Activated gamma-delta T cell treated with Interleukin-2 at 50 U/mL for 16 hours (primary cell): Measurements from ENCODE around the gene PPP2R2D.
"Not testable (repeated sequence)": the region's sequence is repeated elsewhere in the genome, so short reads cannot be mapped to it uniquely, and the experiment has no call there.

Experiments used
- DNase-seq: peaks from one replicate; pipeline ENCODE4 v3.0.0-alpha.2; 2020

PPP2R2D gene

DNA sequence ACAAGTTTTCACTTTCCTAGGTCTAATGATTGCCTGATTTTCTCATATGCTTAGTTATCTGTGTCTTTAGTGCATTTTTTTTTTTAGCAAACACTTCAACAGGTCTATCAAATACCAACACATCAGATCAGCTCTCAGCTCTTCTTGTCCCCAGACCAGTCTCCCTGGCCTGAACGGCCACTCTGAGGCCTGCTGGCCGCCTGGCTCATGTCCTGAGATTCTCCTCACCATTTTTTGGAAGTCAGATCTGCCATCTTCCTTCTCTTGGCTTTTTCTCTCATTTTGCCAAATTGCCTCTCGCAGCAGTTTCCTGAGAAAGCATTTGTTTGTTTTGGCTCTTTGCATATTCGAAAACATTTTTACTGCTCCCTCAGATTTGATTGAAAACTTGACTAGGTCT is 29.3 kb downstream of the PPP2R2D start:
- no peak for DNase-seq

GRCh38 chr10:131930586-131931330 is 29.9 kb downstream of the PPP2R2D start:
- DNase-seq: no peak

DNA sequence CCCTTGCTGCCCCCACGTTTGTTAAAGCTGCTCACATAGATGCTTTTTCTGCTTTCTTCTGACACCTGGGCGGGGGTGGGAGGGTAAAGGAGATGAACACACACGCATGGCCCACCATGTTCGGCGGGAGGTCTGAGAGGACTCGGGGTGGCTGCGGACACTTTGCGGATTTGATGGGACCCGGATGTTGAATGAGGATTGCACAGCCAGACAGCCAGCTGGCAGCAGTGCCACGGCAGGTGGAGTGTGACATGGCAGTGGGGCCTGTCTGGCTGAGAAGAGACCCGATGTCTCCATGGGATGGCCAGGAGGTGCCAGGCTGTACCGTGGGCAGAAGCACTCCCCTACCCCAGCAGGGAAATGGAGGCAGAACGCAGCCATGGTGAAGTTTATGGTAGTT is 31.2 kb downstream of the PPP2R2D start:
- DNase-seq: no peak

DNA sequence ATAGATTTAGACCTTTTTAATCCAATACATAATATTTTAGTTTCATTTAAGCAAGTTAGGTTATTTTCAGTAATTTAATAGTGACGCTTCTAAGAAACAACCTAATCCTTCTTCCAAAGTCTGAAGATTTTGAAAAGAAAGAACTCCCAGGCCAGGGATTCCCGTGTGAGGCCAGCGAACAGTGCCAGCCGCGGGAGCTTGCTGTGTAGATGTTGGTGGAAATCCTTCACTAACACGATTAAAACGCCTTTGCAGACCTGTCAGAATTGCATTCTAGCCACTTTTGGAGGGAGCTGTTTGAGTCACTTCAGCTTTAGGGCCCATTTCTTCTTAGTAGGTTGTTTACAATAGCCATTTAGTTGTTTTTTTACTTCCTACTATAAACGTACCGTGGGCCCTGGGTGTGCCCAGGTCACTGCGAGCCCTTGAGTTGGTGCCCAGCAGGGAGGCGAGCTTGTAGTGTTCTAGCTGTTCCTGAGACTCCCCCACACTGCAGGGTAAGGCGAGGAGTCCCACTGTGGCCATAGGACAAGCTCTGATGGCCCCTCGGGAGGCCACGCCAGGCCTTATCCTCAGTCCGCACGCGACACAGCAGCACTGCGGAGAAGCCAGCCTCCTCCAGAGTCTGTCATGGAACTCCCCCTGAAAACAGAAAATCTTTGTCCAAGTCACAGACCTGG is 32.3 kb downstream of the PPP2R2D start:
- DNase-seq: no peak

- no peak for DNase-seq
These were observed 32.9 kb downstream of the PPP2R2D start for GRCh38 chr10:131933696-131934086.

DNA sequence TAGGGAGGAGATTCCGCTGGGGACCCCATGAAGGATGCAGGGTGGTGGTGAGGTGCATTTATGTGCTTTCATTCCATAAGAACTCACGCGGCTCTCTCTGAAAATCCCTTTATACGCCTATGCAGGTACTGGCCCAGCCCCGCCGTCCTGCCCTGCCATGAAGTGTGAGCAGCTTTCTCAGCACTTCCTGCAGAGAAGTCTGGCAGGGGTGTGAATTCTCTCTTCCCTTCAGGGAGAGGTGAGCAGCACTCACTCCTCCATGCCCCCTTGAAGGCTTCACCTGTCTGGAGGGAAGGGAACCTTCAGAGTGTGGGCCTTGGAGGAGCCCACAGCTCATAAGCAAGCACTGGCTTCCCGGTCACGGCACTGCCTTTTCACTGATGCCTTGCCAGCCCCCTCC is 34.0 kb downstream of the PPP2R2D start:
- DNase-seq: no peak

- no peak for DNase-seq
These were observed 34.5 kb downstream of the PPP2R2D start for GRCh38 chr10:131935260-131935659.

DNA sequence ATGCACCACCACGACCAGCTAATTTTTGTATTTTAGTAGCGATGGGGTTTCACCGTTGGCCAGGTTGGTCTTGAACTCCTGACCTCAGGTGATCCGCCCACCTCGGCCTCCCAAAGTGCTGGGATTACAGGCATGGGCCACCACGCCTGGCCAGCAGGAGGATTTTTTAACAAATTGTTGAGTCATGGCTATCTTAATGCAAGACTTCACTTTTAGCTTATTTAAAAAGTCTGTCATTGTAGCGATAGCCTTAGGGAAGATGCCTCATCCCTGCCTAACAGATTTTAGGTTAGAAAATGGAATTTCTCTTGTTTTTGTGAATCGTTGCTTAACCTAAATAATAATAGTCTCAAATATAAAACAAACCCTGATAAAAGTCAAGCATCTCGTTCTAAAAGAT is 35.5 kb downstream of the PPP2R2D start:
- no peak for DNase-seq

- no peak for DNase-seq
These were observed 35.9 kb downstream of the PPP2R2D start for GRCh38 chr10:131936736-131937135.

DNA sequence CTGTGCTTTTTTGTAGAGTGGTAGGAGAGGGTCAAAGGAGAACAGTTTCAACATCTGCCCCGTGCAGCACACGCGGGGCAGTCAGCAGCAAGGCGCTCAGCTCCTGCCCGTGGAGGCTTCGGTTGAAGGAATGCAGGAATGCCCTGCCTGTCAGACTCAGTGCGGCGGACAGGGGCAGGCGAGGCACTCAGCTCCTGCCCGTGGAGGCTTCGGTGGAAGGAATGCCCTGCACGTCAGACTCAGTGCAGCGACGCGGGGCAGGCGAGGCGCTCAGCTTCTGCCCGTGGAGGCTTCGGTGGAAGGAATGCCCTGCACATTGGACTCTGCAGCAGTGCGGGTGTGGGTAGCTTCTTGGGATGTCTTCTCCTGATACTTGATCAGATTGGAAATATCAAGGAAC is 37.0 kb downstream of the PPP2R2D start:
- no peak for DNase-seq

GRCh38 chr10:131938681-131939080 is 37.9 kb downstream of the PPP2R2D start:
- no peak for DNase-seq

DNA sequence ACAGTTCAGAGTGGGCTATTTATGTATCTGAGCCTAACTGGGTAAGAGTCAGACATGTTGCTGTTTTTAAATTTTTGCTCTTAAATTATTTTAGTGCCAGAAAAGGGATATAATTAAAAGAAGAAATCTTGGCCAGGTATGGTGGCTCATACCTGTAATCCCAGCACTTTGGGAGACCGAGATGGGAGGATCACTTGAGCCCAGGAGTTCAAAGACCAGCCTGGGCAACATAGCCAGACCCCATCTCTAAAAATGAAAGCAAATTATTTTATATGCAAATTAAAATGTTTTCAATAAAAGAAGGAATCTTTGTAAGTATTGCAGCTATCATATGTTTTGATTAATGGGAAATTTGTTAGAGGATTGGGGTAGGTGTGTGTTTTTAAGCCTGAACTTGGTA is 41.6 kb downstream of the PPP2R2D start:
- DNase-seq: no peak

GRCh38 chr10:131943021-131943814 is 42.4 kb downstream of the PPP2R2D start:
- no peak for DNase-seq

- no peak for DNase-seq
These were observed 43.6 kb downstream of the PPP2R2D start for GRCh38 chr10:131944412-131944811.

DNA sequence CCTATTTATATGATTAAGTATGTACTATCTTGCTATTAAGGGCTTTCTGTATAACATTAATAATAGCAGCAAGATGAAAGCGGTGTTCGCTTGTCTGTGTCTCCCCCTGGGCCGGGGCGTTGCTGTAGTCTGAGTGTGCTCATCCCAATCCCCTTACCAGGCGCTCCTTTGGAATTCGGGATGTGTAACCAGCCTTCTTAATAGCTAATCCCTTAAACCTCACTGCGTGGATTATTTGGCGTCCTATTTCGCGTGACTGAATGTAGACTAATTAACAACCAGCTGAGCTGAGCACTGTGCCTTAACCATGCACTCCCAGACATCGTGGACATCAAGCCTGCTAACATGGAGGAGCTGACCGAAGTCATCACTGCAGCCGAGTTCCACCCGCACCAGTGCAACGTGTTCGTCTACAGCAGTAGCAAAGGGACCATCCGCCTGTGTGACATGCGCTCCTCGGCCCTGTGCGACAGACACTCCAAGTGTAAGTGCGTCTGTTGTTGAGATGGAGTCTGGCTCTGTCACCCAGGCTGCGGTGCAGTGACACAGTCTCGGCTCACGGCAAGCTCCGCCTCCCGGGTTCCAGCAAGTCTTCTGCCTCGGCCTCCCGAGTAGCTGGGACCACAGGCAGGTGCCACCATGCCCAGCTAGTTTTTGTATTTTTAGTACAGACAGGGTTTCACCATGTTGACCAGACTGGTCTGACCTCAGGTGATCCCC is 44.3 kb downstream of the PPP2R2D start:
- no peak for DNase-seq

DNA sequence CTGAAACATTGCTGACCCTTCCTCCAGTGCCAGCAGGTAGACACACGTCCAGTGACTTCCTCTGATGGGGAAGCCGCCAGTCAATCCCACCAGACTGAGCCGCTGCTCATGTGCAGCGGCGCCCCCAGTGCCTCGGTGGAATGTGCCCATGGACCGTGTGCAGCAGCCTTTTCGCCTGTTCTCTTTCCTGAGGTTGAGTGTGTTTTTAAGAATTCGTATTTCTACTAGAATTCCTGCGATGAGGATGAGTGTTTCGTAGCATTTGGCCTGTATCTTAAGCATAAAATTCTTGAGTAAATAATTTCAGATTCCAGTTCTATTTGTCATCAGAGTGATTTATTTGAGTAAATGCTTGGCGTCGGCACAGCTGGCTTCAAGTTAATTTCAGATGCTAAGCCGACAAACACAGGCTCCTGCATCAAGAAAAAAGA is 45.5 kb downstream of the PPP2R2D start:
- DNase-seq: no peak

DNA sequence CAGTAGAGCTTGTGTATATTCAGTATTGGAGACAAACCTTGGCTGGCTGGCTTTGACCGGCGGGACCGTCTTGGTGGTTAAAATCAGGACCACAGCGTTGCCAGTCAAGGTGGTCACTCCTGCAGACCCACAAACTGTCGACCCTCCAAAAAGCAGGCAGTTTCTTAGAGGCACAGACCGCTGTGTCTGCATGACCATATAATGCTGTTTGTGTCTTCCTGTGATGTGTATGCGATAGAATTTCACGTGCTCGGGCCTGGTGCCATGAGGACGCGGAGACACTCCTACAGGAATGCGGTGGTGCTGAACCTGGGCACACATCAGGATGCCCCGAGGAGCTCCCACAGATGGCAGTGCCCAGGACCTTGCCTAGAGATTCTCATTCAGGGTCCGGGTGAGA is 46.1 kb downstream of the PPP2R2D start:
- no peak for DNase-seq

- no peak for DNase-seq
These were observed 47.0 kb downstream of the PPP2R2D start for GRCh38 chr10:131947631-131948347.

DNA sequence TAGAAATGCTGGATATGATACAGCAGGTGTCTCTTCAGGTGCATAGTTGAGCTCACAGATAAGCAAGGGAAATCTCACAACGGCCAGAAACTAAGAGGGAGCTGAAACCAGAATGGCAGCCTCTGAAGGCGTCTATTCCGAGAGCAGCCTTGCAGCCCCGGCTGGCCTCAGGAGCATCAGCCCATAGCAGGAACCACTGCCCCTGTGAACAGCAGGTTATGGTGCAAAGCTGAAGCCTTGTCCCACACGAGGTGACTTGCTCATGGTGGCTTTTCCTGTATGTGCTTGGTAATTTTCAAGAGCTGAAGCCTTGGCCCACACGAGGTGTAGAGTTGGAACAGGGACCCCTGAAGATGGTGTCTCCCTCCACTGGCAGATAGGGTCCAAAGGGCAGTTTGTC is 47.7 kb downstream of the PPP2R2D start:
- no peak for DNase-seq

- DNase-seq: no peak
These were observed 48.4 kb downstream of the PPP2R2D start for GRCh38 chr10:131949041-131949862.

- DNase-seq: not testable (repeated sequence)
These were observed 49.1 kb downstream of the PPP2R2D start for GRCh38 chr10:131949908-131950307.
